Stimulated activated CD4-positive, alpha-beta T cell treated with anti-CD3 and anti-CD28 coated beads, Interleukin-2, amount 100 ng/mL, for 4 hours (primary cell): ENCODE measurements around the gene SERPINA3.

Experiments
- DNase-seq: peaks from one replicate; pipeline ENCODE4 v3.0.0-alpha.2; 2020; ENCODE audit warnings: low read depth

SERPINA3 gene

GRCh38 chr14:94613720-94614644 lies 1.8 kb downstream of the SERPINA3 start:
- no peak for DNase-seq

- DNase-seq, result no peak
These were observed 2.6 kb downstream of the SERPINA3 start for GRCh38 chr14:94614802-94615201.

DNA sequence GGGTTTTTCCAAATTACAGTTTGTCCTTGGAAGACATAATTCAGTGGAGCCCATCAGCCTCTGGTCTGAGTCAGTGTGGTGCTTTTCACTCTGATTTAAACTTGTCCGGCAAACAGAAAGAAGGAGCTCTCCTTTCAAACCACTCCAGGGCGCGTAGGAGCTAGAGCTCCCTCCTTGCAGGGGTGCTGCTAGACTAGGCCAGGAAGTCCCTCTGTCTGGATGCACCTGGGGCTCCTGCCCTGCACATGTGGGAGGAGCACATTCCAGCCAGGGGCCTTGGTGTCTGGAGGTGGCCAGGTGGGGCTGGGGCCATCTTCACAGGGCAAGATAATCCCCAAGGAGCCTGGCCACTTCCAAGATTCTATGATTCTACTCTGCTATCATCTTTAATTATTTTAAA lies 3.1 kb downstream of the SERPINA3 start:
- no peak for DNase-seq

DNA sequence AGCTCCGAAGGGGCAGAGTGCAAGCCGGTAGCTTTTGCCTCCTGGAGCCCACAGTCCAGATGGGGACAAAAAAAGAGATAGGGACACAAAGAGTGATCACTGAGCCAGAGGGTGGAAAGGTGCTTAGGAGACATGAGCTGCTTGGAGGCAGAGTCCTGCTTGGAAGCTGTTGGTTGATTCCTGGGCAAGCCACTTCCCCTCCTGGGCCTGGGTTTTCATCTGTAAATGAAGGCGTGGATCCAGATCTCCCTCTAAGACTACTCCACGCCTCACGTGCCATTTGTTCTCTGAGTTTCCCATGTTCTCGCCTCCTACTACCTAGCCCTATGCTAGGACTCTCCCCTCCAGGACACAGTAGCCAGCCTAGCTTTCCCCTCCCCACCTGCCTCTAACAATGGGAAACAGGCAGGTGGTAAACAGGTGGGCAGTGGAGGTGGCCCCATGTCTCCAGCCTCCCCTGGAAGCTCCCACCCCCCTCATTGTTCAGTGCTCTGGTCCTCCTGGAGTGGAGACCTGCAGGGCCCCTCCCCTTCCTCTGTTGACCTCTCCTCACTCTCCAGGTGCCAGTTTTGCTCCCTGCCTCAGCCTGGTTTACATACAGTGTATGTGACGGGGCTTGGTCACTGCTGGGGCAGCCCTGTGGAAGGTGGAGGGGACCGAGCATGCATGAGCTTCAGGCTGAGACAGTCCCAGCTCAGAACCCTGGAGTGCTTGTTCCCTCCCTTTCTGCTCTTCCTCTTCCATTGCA lies 3.8 kb downstream of the SERPINA3 start:
- DNase-seq, result no peak

- no peak for DNase-seq
These were observed 5.3 kb downstream of the SERPINA3 start for GRCh38 chr14:94617366-94617941.

- no peak for DNase-seq
These were observed 6.0 kb downstream of the SERPINA3 start for GRCh38 chr14:94617988-94618822.

DNA sequence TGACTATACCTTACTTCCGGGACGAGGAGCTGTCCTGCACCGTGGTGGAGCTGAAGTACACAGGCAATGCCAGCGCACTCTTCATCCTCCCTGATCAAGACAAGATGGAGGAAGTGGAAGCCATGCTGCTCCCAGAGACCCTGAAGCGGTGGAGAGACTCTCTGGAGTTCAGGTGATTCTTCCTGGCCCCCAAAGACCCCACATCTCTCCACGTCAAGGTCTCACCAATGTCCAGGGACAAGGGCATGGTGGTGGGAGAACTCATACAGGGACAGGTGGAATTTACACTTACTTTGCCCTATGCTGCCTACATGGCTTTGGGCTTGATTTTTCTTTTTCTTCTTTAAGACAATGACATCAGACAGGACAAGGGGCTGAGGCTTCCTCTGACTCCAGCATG lies 7.1 kb downstream of the SERPINA3 start:
- DNase-seq, result no peak

- DNase-seq, result no peak
These were observed 8.4 kb downstream of the SERPINA3 start for GRCh38 chr14:94620597-94620996.

DNA sequence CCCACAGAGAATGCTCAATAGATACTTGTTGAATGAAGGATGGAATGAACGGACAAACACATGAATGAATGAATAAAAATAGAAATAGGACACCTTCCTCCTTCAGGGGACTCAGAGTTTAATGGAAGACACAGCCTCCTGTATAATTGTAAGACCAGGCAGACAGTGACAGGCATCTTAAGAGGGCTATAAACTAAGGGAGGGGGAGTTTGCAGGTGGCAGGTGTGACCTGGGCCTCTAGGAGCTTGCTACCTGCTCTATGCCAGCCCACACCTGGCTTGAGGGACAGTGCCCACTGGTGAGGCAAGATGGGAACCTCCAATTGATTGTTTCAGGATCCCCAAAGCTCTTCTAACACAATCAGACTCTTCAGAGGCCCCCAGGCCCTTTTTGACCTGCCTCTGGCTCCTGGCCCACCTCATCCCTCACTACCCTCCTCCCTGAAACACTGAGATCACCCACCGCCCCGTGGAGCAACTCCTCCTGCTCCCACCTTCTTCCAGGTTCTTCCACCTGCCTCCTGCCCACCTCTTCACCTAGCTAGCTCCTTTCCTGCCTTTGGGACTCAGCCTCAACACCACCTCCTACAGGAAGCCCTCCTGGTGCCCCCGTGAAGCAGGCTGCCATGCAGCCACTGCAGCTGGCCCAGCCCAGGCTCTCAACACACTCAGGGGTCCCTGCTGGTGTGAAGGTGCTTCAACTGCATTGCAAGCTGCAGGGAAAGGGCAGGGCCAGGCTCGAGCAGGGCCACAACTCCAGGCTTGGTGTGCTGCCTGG lies 9.4 kb downstream of the SERPINA3 start:
- no peak for DNase-seq

DNA sequence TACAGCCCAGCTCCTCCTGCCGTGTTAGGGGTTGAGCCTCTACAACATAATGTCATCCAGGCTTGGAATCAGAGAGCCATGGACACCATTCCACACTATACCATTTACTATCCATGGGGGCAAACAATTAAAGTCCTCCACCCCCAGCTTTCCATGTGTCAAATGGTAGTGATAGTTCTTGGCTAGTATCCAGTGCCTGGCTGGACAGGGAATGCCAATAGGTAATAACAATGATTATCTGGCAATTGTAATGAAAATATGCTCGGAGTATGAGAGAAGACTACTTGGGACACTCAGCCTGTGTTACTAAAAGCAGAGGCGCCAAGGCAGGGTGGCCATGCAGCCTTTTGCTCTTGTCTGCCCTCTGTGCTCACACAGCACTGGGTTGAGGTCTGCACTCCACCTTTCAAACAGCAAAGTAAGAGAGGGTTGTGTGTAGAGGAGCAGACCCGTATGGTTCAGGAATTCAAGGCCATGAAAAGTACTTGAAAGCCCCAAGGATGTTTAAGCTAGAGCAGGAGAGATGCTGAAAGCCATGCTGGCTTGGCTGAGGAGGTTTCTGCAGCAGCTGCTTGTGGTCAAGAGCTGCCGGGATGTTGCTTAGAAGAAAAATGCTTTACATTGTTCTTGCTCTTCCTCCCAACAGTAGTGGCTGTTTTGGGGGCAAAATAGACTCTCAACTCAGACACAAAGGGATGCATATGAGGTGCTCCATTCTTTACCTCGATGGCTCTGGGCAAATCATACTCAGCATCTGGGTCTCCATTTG lies 10.6 kb downstream of the SERPINA3 start:
- no peak for DNase-seq

DNA sequence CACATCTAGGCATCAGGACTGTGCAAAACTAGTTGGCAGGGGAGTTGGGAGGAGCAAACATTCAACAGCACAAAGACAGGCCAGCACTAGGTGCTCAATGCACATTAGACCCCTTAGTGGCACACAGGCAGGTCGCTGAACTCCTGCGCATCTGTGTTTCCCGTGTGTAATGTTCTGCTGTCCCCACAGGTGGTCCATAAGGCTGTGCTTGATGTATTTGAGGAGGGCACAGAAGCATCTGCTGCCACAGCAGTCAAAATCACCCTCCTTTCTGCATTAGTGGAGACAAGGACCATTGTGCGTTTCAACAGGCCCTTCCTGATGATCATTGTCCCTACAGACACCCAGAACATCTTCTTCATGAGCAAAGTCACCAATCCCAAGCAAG lies 11.2 kb downstream of the SERPINA3 start:
- DNase-seq, result no peak

DNA sequence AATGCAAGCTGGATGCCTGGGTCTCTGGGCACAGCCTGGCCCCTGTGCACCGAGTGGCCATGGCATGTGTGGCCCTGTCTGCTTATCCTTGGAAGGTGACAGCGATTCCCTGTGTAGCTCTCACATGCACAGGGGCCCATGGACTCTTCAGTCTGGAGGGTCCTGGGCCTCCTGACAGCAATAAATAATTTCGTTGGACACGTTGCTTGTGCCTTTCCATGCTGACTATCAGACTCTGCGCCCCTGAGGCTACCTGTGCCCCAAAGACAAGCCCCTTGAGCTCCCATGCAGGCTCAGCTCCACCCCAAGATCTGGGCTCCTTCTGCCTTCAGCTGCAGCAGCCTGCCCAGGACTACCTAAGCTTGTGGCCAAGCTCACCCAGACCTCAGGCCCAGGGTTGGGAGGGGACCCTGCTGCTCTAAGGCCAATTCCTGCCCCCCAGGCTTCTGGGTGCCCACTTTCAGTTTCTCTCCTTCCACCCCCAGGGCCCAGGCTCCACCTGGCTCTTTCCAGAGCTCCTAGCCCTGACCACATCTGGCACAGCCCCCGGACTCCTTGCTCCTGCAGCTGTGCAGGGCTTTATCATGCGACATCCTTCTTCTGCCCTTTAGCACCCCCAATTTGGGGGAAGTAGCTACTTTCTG lies 11.8 kb downstream of the SERPINA3 start:
- DNase-seq, result no peak

GRCh38 chr14:94624537-94625352 lies 12.6 kb downstream of the SERPINA3 start:
- DNase-seq, result no peak

DNA sequence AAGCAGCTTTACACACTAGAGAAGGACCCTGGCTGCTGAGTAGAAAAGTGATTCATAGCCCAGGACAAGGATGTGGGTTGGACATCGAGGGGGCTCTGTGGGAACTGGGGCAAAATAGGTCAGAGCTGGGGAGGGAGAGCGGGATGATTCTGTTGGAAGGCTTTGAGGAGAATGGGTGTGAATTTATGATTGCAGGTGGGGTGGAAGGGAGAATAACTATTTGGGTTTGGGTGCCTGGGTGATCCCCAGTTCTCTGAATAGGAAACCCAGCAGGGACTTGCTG lies 13.1 kb downstream of the SERPINA3 start:
- no peak for DNase-seq

DNA sequence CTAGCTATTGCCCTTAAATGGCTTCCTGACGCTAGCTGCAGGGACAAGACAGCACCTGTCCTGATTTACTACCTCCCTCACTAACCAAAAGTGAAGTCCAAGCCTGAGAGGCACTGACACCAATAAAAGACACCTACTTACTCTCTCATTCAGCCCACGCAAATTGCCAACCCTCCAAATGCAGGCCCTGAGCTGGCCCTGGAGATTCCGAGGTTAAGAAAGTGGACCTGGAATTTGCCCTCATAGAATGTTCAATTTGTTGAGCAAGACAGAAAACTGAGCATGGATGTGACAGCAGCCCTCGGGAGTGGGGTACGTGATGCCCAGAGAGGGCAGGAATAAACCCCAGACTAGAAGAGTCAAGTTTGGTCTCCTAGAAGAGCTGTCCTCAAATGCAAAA lies 16.4 kb downstream of the SERPINA3 start:
- no peak for DNase-seq

DNA sequence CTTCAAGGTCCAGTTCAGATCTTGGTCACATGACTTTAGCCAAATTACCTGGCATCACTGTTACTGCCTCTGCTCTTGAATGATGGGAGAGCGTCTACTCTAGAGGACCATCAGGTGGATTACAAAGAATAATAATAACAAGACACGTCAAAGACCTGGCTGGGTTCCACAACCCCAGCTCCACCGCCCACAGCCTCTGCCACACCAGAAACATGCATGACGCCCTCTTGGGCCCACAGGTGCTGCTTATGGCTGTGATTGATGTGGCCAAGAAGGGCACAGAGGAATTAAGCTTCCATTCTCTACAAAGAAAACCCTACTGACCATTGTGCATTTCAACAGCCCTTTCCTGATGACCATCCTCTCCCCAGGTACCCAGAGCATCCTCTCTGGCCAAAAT lies 18.2 kb downstream of the SERPINA3 start:
- DNase-seq, result no peak

GRCh38 chr14:94631050-94631449 lies 18.9 kb downstream of the SERPINA3 start:
- DNase-seq, result no peak

DNA sequence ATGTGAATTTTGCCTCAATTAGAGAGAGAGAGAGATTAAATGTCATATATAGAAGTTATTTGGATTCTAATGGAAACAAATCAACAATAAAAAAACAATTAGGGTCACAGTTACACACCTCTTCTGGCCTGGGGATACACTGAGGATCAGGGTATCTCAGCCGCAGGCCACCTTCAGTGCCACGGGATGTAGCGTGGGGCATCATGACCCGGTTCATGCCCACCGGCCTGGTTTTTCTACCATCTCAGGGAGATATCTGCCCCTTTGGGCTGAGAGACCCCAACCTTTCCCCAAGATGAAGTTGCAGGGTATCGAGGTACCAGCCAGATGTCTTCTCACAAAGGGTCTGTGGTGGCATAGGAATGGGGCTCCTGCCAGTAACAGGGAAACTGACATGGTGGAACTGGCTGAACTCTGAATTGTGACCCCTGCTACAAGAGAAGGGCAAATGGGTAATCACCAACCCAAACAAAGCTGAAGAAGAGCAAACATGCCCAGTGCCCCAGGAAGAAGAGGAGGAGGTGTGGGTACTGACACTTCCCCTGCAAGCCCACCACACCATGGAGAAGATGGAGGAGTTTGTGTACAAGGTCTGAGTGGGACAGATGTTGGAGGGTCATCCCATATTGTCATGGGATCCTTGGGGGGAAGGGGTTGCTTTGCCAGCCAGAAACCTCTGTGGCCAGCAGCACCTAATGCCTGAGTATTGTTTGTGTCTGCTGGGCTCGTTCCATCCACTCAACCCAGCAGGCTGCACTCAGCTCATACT lies 19.5 kb downstream of the SERPINA3 start:
- no peak for DNase-seq

DNA sequence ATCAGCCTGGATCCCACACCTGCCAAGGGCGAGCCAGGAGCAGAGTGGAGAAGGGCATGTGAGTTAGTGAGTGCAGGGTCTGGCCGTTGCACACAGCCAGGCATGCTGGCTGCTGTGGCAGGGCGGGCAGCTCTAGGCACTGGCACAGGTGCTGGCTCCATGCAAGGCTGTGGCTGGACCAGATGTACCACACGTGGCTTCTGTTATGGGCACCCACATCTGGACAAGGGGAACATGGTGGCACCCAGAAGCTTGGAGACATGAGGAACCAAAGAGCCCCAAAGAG lies 20.1 kb downstream of the SERPINA3 start:
- DNase-seq, result no peak
